Right lobe of liver (tissue), 4 donors: ENCODE measurements around the gene MYOZ3.

ENCODE experiments used
- CTCF ChIP-seq, 4 donors: fragments of 200-600 bp in 3 of 4; fragments of 450-650 bp in 1 of 4; IDR thresholded peaks; one replicate each; pipeline versions ENCODE4 v1.5.1 to v1.8.0; 2016 to 2022; ENCODE audit warnings: antibody characterized with exemption in 4 of 4, mild to moderate bottlenecking in 2 of 4
- POLR2A ChIP-seq: fragments of 450-650 bp; IDR thresholded peaks from one replicate; pipeline ENCODE4 v1.6.1; 2017; ENCODE audit warnings: antibody characterized with exemption, mild to moderate bottlenecking
- donor health status: DM: no; HTN: no; CAD: no.
- donor health status: DM: no; HTN: no; CAD: no.
- donor health status: DM: no; HTN: yes; CAD: no.

- TF ChIP-seq POLR2A (no peak), CTCF (IDR thresholded peaks at IDR 0.05) (peak in 1 of 4 donors; percentile 14)
Observed at GRCh38 chr5:150630461-150631325, 30.4 kb upstream of the MYOZ3 start.
